Activated CD4-positive, alpha-beta T cell treated with anti-CD3 and anti-CD28 coated beads, Interleukin-2, amount 10 ng/mL, durations not matched to agents 7 days and 5 days (primary cell): ENCODE data around the gene NUMBL. TPM values are rescaled to one million over a fixed set of nuclear protein-coding genes. Genes with fewer than 3 reads are reported as not detected.

ENCODE experiments used
- total RNA-seq, 2 experiments: library from RNA; stranded (reverse); gene quantifications; one replicate each; pipeline ENCODE4 v1.2.3, GENCODE V29; 2021

NUMBL gene
- total RNA-seq, 2 experiments from 2014 or later, result 5.7 to 7.3 TPM

Other genes with a start within 250 kb of the NUMBL start
- gene SERTAD3, start 246.3 kb downstream of the NUMBL start, total RNA-seq, result 10 to 100 TPM; 10.6 to 10.9 TPM
- gene BLVRB, start 224.9 kb downstream of the NUMBL start, total RNA-seq, result 10 to 100 TPM; 18.5 to 20.0 TPM
- gene SPTBN4, start 223.7 kb downstream of the NUMBL start, total RNA-seq, result under 1 TPM; 0.23 to 0.50 TPM
- gene SHKBP1, start 113.8 kb downstream of the NUMBL start, total RNA-seq, result 100 to 1,000 TPM; 147 to 158 TPM
- gene LTBP4, start 89.3 kb downstream of the NUMBL start, total RNA-seq, result 10 to 100 TPM; 71.3 to 75.7 TPM
- gene COQ8B, start 26.2 kb upstream of the NUMBL start, total RNA-seq, result 10 to 100 TPM; 23.4 to 33.5 TPM
- gene ITPKC, start 26.5 kb upstream of the NUMBL start, total RNA-seq, result 1 to 10 TPM; 4.8 TPM
- gene ACTMAP, start 59.8 kb upstream of the NUMBL start, total RNA-seq, result 10 to 100 TPM; 17.5 to 19.8 TPM
- 100 to 1,000 TPM; 149 to 182 TPM for gene SNRPA, start 60.6 kb upstream of the NUMBL start, total RNA-seq
- gene MIA, start 84.9 kb upstream of the NUMBL start, total RNA-seq, result under 1 TPM in 1 of 2 experiments, not detected in 1; 0.89 TPM
- gene RAB4B, start 87.6 kb upstream of the NUMBL start, total RNA-seq, result 10 to 100 TPM; 52.8 to 54.7 TPM
- 100 to 1,000 TPM; 124 to 126 TPM for gene EGLN2, start 108.5 kb upstream of the NUMBL start, total RNA-seq
- gene CYP2A6, start 159.8 kb upstream of the NUMBL start, total RNA-seq, result not detected
- gene CYP2A7, start 191.6 kb upstream of the NUMBL start, total RNA-seq, result not detected